ENCODE results near the gene IL4R.
"Not testable (repeated sequence)": the region's sequence is repeated elsewhere in the genome, so short reads cannot be mapped to it uniquely, and the experiment has no call there.

The IL4R gene

GRCh38 chr16:27381236-27381635 is 67.5 kb downstream of the IL4R start:
- DNase-seq (ENCODE audit: low spot score): no peak

GRCh38 chr16:27381974-27382855 is 68.4 kb downstream of the IL4R start:
- no peak for DNase-seq (ENCODE audit: low spot score)

GRCh38 chr16:27383556-27384243 is 69.9 kb downstream of the IL4R start:
- no peak for DNase-seq (ENCODE audit: low spot score)

GRCh38 chr16:27384425-27384824 is 70.7 kb downstream of the IL4R start:
- DNase-seq (ENCODE audit: low spot score): no peak

GRCh38 chr16:27385398-27385797 is 71.6 kb downstream of the IL4R start:
- no peak for DNase-seq (ENCODE audit: low spot score)

GRCh38 chr16:27386674-27387073 is 72.9 kb downstream of the IL4R start:
- DNase-seq (ENCODE audit: low spot score): no peak

GRCh38 chr16:27387724-27388123 is 74.0 kb downstream of the IL4R start:
- no peak for DNase-seq (ENCODE audit: low spot score)

- DNase-seq (ENCODE audit: low spot score): no peak
These were observed 75.6 kb downstream of the IL4R start for GRCh38 chr16:27389272-27389961.

- no peak for DNase-seq (ENCODE audit: low spot score)
These were observed 76.4 kb downstream of the IL4R start for GRCh38 chr16:27390151-27390550.

- DNase-seq (ENCODE audit: low spot score): no peak
These were observed 78.9 kb downstream of the IL4R start for GRCh38 chr16:27392671-27393070.

GRCh38 chr16:27394516-27394915 is 80.7 kb downstream of the IL4R start:
- no peak for DNase-seq (ENCODE audit: low spot score)

- not testable (repeated sequence) for DNase-seq (ENCODE audit: low spot score)
These were observed 84.6 kb downstream of the IL4R start for GRCh38 chr16:27398341-27398893.

GRCh38 chr16:27398894-27399853 is 85.4 kb downstream of the IL4R start:
- DNase-seq (ENCODE audit: low spot score): no peak

GRCh38 chr16:27399969-27400368 is 86.2 kb downstream of the IL4R start:
- DNase-seq (ENCODE audit: low spot score): no peak

- no peak for DNase-seq (ENCODE audit: low spot score)
These were observed 87.2 kb downstream of the IL4R start for GRCh38 chr16:27400751-27401620.

- peak; percentile 89 for DNase-seq (ENCODE audit: low spot score)
These were observed 88.2 kb downstream of the IL4R start, which contains the start of gene IL21R for GRCh38 chr16:27401768-27402568. IL21R (plus strand) TSS chr16:27402174; CDS start chr16:27430072, 27,898 bp downstream.

GRCh38 chr16:27402569-27402963 is 88.8 kb downstream of the IL4R start:
- DNase-seq (ENCODE audit: low spot score): no peak

GRCh38 chr16:27402964-27403600 is 89.3 kb downstream of the IL4R start:
- peak; percentile 59 for DNase-seq (ENCODE audit: low spot score)

GRCh38 chr16:27403601-27403992 is 89.8 kb downstream of the IL4R start:
- no peak for DNase-seq (ENCODE audit: low spot score)
